MM.1S (cell line): ENCODE data around the gene NUP210.

Experiments
- DNase-seq: peaks from one replicate; pipeline ENCODE4 v3.0.0-alpha.2; 2015
- H2AFZ ChIP-seq: fragments of 300-600 bp; sonication (generic); 2 replicates; pipeline ENCODE4 v1.6.0; 2016; ENCODE audit warnings: antibody characterized with exemption, low read length
- H3F3A ChIP-seq: fragments of 300-600 bp; sonication (generic); 2 replicates; pipeline ENCODE4 v1.6.1; 2016; ENCODE audit warnings: mild to moderate bottlenecking, antibody characterized with exemption, low read length, moderate library complexity, mixed read lengths; ENCODE audit not compliant: insufficient read depth
- H3K27ac ChIP-seq: fragments of 300-600 bp; sonication (generic); 2 replicates; pipeline ENCODE4 v1.5.1; 2016; ENCODE audit warnings: mild to moderate bottlenecking, low read length
- H3K27me3 ChIP-seq: fragments of 300-600 bp; sonication (generic); replicated peaks from 2 replicates; pipeline ENCODE4 v1.6.0; 2016; ENCODE audit warnings: low read length; ENCODE audit not compliant: insufficient read depth
- H3K36me3 ChIP-seq: fragments of 300-600 bp; sonication (generic); replicated peaks from 2 replicates; pipeline ENCODE4 v1.6.1; 2016; ENCODE audit warnings: mild to moderate bottlenecking, low read length, mixed read lengths; ENCODE audit not compliant: insufficient read depth
- H3K4me1 ChIP-seq: fragments of 300-600 bp; sonication (generic); 2 replicates; pipeline ENCODE4 v1.6.1; 2016; ENCODE audit warnings: low read length, mixed read lengths
- H3K4me2 ChIP-seq: fragments of 300-600 bp; sonication (generic); 2 replicates; pipeline ENCODE4 v1.6.0; 2016; ENCODE audit warnings: low read depth, low read length
- H3K4me3 ChIP-seq: fragments of 300-600 bp; sonication (generic); 2 replicates; pipeline ENCODE4 v1.5.1; 2016; ENCODE audit warnings: low read length, mixed read lengths
- H3K79me2 ChIP-seq: fragments of 300-600 bp; sonication (generic); 2 replicates; pipeline ENCODE4 v1.6.1; 2016; ENCODE audit warnings: mixed run types, low read length, mixed read lengths
- H3K9ac ChIP-seq: fragments of 300-600 bp; sonication (generic); 2 replicates; pipeline ENCODE4 v1.6.1; 2016; ENCODE audit warnings: low read length, mixed read lengths
- H3K9me2 ChIP-seq: fragments of 300-600 bp; sonication (generic); replicated peaks from 2 replicates; pipeline ENCODE4 v1.6.1; 2016; ENCODE audit warnings: mild to moderate bottlenecking, low read length, mixed read lengths; ENCODE audit not compliant: insufficient read depth
- H3K9me3 ChIP-seq: fragments of 300-600 bp; sonication (generic); replicated peaks from 2 replicates; pipeline ENCODE4 v1.6.1; 2016; ENCODE audit warnings: mild to moderate bottlenecking, low read length, mixed read lengths; ENCODE audit not compliant: insufficient read depth
- H4K20me1 ChIP-seq: fragments of 300-600 bp; sonication (generic); 2 replicates; pipeline ENCODE4 v1.6.1; 2016; ENCODE audit warnings: mild to moderate bottlenecking, low read length, moderate library complexity, mixed read lengths; ENCODE audit not compliant: insufficient read depth
- EZH2 ChIP-seq: fragments of 300-600 bp; sonication (generic); optimal IDR thresholded peaks from 2 replicates; pipeline ENCODE3; 2017; ENCODE audit warnings: low read depth, mild to moderate bottlenecking, antibody characterized with exemption, low read length, mixed read lengths
- EZH2phosphoT487 ChIP-seq: fragments of 300-600 bp; sonication (generic); IDR thresholded peaks from 2 replicates; pipeline ENCODE4 v1.6.1; 2018; ENCODE audit warnings: antibody characterized with exemption, low read length
- TF ChIP-seq, protein P1 (sequence below): fragments of 300-600 bp; sonication (generic); IDR thresholded peaks from 2 replicates; pipeline ENCODE4 v1.5.1; 2016; ENCODE audit warnings: antibody characterized with exemption, low read length, mixed read lengths

NUP210 gene

DNA sequence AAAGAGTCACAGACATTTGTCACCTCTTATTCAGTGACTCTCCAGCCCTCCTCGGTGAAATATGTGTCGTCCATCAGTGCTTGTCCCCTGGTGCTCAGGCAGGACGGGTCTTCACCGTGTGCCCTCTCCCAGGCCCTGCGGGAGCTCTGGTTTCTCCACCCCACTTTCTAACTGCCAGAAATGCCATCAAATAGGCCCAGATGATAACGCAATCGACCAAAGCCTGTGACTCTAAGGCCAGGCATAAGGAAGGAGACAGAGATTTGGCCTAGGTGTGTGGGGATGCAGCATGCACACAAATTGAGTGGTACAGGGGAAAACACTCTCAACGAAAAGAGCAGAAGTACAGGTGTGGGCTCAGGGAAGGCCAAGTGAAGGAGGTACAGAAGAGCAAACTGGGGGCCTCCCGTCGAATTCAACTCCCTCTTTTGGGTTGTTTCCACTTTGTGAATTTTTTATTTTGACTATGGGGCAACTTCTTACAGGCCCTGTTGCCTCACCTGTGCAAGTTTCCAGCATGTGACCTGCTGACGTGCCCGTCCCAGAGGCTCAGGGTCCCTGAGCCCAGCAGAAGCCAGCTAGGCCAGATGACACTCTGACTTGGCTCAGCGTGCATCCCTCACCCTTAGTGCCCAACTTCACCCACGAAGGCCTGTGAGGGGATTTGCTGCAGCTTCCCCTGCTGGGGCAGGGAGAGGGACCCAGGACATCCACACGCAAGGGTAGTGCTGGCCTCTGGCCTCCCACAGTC lies 4.7 kb downstream of the NUP210 start:
- TF ChIP-seq, protein P1, sequence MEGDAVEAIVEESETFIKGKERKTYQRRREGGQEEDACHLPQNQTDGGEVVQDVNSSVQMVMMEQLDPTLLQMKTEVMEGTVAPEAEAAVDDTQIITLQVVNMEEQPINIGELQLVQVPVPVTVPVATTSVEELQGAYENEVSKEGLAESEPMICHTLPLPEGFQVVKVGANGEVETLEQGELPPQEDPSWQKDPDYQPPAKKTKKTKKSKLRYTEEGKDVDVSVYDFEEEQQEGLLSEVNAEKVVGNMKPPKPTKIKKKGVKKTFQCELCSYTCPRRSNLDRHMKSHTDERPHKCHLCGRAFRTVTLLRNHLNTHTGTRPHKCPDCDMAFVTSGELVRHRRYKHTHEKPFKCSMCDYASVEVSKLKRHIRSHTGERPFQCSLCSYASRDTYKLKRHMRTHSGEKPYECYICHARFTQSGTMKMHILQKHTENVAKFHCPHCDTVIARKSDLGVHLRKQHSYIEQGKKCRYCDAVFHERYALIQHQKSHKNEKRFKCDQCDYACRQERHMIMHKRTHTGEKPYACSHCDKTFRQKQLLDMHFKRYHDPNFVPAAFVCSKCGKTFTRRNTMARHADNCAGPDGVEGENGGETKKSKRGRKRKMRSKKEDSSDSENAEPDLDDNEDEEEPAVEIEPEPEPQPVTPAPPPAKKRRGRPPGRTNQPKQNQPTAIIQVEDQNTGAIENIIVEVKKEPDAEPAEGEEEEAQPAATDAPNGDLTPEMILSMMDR: no peak
- no peak for TF ChIP-seq EZH2
- no peak for TF ChIP-seq EZH2phosphoT487
- Histone ChIP-seq H3K36me3 (0 out of 2 replicates have a peak, but pooled peaks cover 2% of the 10 kb centered on the region), H4K20me1 (peaks cover 41% of the 10 kb centered on the region), H3K9ac (no peak overlapping the region), H3K79me2 (peaks cover 89% of the 10 kb centered on the region), H3K4me3 (no peak overlapping the region), H3K4me1 (peaks cover 47% of the 10 kb centered on the region), H3K27ac (peak overlapping the region; percentile 32; the same call in 1 of the 2 replicates), H3K4me2 (peak overlapping the region; percentile 19; the same call in 1 of the 2 replicates), H2AFZ (no peak overlapping the region), H3K27me3 (no peaks in the 10 kb centered on the region), H3K9me3 (no peaks in the 10 kb centered on the region), H3F3A (peaks cover 57% of the 10 kb centered on the region), H3K9me2 (no peaks in the 10 kb centered on the region)
- no peak for DNase-seq

DNA sequence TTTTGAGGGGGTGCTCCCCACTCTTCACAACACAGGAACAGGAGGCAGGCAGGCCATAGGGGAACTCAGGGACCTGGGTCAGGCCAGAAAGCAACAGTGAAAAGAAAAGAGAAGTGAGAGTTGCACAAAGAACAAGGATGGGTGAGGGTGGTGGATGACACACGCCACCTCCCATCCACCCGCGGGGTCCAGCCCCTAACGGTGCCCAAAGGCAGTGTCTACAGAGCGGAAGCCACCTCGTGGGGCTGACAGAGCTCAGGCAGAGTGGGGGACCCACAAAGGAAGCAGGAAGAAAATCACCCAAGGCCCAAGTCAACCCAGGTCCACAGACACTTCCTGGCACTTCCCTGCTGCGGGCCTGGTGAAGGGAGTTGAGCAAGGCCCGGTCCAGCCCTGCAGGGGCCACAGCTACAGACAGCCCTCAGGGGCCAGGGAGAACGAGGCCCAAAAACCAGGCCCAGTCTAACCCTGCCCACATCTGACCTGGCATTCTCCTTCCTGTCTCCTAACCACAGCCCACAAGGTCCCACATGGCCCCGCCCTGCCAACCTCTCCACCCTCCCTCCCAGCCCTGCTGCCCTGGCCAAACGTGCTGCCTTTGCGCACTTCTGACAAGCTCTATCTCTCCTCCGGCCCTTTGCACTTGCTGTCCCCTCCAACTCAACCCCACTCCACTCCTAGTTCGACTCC lies 5.9 kb downstream of the NUP210 start:
- no peaks in the 10 kb centered on the region for H3K27me3 ChIP-seq
- DNase-seq: peak; percentile 91
- peaks cover 41% of the 10 kb centered on the region for H4K20me1 ChIP-seq

DNA sequence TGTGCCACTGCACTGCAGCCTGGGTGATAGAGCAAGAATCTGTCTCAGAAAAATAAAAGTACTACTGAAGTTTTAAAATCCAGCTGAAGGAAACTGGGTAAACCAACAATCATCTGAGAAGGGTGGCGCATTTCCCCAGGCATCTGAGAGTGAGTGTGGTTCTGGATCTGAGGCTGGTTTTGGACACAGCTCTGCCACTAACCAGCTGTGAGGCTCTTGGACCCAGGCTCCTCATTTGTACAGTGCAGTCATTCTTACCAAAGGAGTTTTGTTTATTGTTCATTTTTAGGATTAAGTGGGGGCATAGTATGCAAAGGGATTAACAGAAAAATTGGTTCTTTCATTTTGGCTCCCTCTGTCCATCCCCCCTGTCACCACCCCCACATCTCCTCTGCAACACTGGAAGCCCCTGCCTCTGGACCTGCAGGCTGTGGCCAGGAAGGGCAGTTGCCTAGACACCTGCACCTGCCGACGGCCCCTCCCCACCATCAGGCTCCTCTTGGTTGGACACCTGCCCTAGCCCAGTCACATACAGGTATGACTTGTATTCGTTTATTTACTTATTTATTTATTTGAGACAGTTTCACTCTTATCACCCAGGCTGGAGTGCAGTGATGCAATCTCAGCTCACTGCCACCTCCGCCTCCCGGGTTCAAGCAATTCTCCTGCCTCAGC lies 8.8 kb downstream of the NUP210 start:
- no peak for DNase-seq
- Histone ChIP-seq H3K4me2 (no peak overlapping the region), H3K27me3 (no peaks in the 10 kb centered on the region), H3K79me2 (peaks cover 93% of the 10 kb centered on the region), H4K20me1 (peaks cover 30% of the 10 kb centered on the region), H3K36me3 (0 out of 2 replicates have a peak, but pooled peaks cover 2% of the 10 kb centered on the region), H3K9me2 (no peaks in the 10 kb centered on the region), H3K4me1 (peaks cover 28% of the 10 kb centered on the region), H3K4me3 (no peak overlapping the region), H3K9ac (no peak overlapping the region), H3K27ac (no peak overlapping the region), H2AFZ (no peak overlapping the region), H3K9me3 (no peaks in the 10 kb centered on the region), H3F3A (peaks cover 28% of the 10 kb centered on the region)
- TF ChIP-seq, protein P1: no peak
- TF ChIP-seq EZH2 (no peak), EZH2phosphoT487 (no peak)

More for the DNA sequence above, 5.9 kb downstream of the NUP210 start:
- peaks cover 93% of the 10 kb centered on the region for H3K79me2 ChIP-seq
- no peak overlapping the region for H2AFZ ChIP-seq
- peak overlapping the region; percentile 41; the same call in 1 of the 2 replicates for H3K9ac ChIP-seq
- H3K9me2 ChIP-seq: no peaks in the 10 kb centered on the region
- H3F3A ChIP-seq: peaks cover 52% of the 10 kb centered on the region
- H3K9me3 ChIP-seq: no peaks in the 10 kb centered on the region
- peak overlapping the region; percentile 77 for H3K27ac ChIP-seq
- H3K4me1 ChIP-seq: peaks cover 47% of the 10 kb centered on the region
- TF ChIP-seq EZH2 (no peak), EZH2phosphoT487 (no peak)
- TF ChIP-seq, protein P1: no peak
- H3K4me3 ChIP-seq: peak overlapping the region; percentile 34; the same call in 1 of the 2 replicates
- peak overlapping the region; percentile 69 for H3K4me2 ChIP-seq
- 0 out of 2 replicates have a peak, but pooled peaks cover 2% of the 10 kb centered on the region for H3K36me3 ChIP-seq
